HG03460 (cell line): ENCODE measurements around the gene BNIPL.

Source experiments
- ATAC-seq: cut with Tn5 transposase; IDR thresholded peaks from one replicate; pipeline ENCODE4 v1.9.1; 2021; ENCODE audit not compliant: unreplicated experiment

The BNIPL gene

DNA sequence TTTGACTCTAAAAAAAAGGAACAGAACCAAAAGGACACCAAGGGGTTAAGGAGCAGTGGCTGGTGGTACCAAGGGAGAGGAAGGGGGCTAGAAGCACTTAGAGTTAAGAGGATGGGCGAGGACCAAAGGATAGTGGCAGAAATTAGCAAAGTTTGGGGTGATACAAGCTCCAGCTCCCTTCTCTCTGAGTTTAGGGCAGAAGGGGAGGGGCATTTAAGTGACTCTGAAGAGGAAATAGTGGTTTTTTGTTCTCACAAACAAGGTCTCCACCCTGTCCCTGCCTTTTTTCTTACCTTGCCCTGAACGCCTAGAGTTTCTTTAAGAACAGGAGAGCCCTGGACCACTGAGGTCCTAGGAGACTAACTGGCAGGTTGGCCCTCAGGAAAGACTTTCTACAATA, 19.8 kb downstream of the BNIPL start:
- no peak for ATAC-seq

GRCh38 chr1:151058692-151059091, 22.3 kb downstream of the BNIPL start:
- ATAC-seq = no peak

DNA sequence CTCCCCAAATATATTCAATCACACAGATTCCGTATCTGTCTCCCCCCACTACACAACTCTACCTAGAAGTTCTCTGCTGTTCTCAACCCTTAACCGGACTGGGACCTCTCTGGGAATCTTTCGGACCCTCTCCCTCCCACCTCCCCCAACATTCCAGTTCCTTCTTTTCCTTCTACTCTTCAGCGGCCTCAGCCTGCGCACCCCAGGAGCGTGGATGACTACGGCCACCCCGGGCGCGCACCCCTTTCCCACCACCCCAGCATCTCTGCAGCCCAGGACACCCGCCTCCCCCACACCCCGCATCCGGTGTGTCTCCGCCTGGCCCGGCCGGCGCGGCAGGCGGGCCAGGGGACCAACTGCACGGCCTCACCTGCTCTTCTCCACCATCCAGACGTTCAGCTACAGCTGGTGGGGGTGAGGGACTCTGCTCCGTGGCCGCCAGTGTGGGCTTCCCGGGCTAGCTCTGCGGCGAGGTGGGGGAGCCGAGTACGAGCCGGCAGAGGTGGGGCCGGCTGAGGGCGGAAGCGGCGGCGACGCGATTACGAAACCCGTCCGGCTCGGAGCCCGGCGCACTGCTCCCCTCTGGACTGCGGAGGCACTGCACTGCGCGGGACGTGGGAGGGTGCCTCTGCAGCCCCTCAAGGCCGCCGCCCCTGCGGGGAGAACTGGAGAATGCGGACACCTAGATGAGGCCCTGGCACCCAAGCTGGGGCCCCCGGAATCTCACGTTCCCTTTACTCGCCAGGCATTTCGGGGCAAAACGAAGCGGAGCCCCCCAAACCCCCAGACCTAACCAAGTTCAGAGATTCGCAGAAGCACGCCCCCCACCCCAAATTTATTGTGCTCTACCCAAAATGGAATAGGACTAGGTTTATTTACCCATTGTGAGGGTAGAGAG, 23.0 kb downstream of the BNIPL start, which contains the start of gene CDC42SE1:
Gene CDC42SE1 (minus strand): TSS at position 514 of the 898 bp plus-strand sequence. CDS start 3,892 bp downstream, outside the sequence.
- peak; percentile 76 for ATAC-seq

GRCh38 chr1:151060007-151060656, 23.7 kb downstream of the BNIPL start, which contains the start of gene MLLT11:
Gene MLLT11 (plus strand): TSS chr1:151060397. CDS start chr1:151067225, 6,828 bp downstream.
- no peak for ATAC-seq

DNA sequence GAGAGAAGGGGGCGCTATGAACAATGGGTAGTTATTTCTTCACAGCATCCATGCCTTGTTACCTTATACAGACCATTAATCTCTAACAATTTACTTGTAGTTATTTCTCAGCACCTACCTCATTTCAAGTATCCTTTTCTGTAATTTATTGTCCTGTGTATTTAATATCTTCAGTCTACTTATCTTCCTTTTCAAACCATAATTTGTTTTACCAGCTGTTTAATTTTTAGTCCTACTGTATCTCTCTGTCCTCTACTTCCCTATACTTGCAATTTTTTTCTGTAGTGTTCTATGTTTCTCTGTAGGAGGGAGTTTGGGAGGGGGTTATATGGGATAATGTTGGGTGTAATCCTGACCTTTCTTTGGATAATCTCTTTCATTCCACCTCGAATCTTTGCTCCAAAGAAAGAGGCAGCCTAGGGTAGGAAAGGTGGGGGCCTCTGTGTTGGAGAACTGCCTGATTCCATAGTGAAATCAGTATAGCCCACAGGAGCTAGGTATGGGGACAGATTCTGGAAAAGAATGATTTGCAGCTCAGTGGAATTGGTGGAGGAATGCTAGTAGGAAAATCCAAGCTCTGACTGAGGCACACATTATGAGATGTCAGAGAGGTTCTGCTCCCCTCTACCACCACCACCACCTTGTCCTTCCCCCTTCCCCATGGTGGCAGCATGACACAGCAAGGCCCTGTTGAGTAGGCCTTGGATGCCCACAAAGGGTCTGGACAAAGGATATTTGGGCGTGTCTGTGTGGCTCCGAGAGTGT, 24.5 kb downstream of the BNIPL start:
- no peak for ATAC-seq

DNA sequence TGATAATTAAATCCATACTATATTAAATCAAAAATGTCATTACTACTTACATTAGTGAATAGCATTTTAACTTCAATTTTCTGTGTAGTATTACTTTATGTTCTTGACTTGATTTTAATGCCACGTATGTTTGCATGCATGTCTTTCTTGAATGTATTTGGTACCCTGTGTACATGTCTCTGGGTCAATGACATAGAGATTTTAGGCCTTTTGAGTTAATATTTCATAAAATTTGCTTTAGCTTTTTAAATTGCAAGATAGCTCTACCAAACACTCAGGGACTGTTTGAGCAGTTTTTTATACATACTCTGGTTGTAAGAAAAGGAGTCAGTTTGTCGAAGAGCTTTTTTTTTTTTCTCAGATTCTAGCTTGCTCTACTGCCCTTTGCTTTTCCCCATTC, 25.3 kb downstream of the BNIPL start:
- no peak for ATAC-seq

- ATAC-seq = no peak
Observed at GRCh38 chr1:151062741-151063371, 26.5 kb downstream of the BNIPL start.

DNA sequence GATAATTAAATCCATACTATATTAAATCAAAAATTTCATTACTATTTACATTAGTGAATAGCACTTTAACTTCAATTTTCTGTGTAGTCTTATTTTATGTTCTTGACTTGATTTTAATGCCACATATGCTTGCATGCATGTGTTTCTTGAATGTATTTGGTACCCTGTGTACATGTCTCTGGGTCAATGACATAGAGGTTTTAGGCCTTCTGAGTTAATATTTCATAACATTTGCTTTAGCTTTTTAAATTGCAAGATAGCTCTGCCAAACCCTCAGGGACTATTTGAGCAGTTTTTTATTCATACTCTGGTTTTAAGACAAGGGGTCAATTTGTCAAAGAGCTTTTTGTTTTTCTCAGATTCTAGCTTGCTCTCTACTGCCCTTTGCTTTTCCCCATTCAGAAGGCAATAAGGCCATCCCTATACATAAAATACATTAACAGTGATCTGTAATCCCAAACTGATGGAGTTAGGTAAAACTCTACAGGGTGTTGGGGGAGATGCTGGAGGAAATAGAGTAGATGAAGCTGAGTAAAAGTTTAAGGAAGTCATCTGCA, 28.8 kb downstream of the BNIPL start:
- no peak for ATAC-seq

- no peak for ATAC-seq
Observed at GRCh38 chr1:151067185-151067584, 30.8 kb downstream of the BNIPL start.

- no peak for ATAC-seq
Observed at GRCh38 chr1:151069103-151069486, 32.7 kb downstream of the BNIPL start.

- peak; percentile 63 for ATAC-seq
Observed at GRCh38 chr1:151070474-151071276, 34.3 kb downstream of the BNIPL start, which contains the start of gene GABPB2. Gene GABPB2 (plus strand): TSS chr1:151070761. CDS start chr1:151088190, 17,429 bp downstream.

- ATAC-seq = no peak
Observed at GRCh38 chr1:151072224-151072623, 35.8 kb downstream of the BNIPL start.

- ATAC-seq = no peak
Observed at GRCh38 chr1:151085953-151086559, 49.7 kb downstream of the BNIPL start.
